ENCODE results near the gene CDADC1.

CDADC1 gene

DNA sequence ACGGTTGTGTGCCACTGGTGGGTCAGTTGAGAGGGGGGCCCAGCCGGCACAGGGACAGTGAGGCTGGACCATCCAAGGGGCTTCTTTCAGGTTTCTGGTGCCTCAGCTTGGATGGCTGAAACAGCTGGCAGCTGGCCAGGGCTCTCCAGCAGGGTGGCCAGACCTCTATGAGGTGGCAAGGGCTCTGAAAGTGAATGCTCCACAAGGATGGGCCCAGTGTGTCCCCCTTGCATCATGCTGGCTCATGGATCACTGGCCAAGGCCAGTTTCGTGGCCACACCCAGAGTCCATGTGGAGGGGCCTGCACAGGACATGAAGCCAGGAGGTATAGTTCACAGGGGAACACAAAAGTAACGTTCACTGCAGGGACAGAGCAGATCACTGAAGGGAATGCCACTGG is 49.6 kb downstream of the CDADC1 start:
- DNase-seq (ENCODE audit: low read depth): no peak
- TF ChIP-seq CTCF (IDR thresholded peaks at IDR 0.05; ENCODE audit: control insufficient read depth, insufficient read depth, low read depth, low read length, missing control alignments): no peak
- H3K4me3 ChIP-seq (ENCODE audit: control insufficient read depth, low read depth, low read length): no peak overlapping the region

- H3K4me3 ChIP-seq (ENCODE audit: control insufficient read depth, low read depth, low read length): no peak overlapping the region
- no peak for DNase-seq (ENCODE audit: low read depth)
- TF ChIP-seq CTCF (IDR thresholded peaks at IDR 0.05; ENCODE audit: control insufficient read depth, insufficient read depth, low read depth, low read length, missing control alignments): no peak
Measured at GRCh38 chr13:49298416-49298815, 50.7 kb downstream of the CDADC1 start.

- DNase-seq (ENCODE audit: low read depth): no peak
- no peak overlapping the region for H3K4me3 ChIP-seq (ENCODE audit: control insufficient read depth, low read depth, low read length)
- TF ChIP-seq CTCF (IDR thresholded peaks at IDR 0.05; ENCODE audit: control insufficient read depth, insufficient read depth, low read depth, low read length, missing control alignments): no peak
Measured at GRCh38 chr13:49298903-49299605, 51.3 kb downstream of the CDADC1 start.

GRCh38 chr13:49300276-49300675 is 52.6 kb downstream of the CDADC1 start:
- H3K4me3 ChIP-seq (ENCODE audit: control insufficient read depth, low read depth, low read length): no peak overlapping the region
- no peak for TF ChIP-seq CTCF (IDR thresholded peaks at IDR 0.05; ENCODE audit: control insufficient read depth, insufficient read depth, low read depth, low read length, missing control alignments)
- no peak for DNase-seq (ENCODE audit: low read depth)

DNA sequence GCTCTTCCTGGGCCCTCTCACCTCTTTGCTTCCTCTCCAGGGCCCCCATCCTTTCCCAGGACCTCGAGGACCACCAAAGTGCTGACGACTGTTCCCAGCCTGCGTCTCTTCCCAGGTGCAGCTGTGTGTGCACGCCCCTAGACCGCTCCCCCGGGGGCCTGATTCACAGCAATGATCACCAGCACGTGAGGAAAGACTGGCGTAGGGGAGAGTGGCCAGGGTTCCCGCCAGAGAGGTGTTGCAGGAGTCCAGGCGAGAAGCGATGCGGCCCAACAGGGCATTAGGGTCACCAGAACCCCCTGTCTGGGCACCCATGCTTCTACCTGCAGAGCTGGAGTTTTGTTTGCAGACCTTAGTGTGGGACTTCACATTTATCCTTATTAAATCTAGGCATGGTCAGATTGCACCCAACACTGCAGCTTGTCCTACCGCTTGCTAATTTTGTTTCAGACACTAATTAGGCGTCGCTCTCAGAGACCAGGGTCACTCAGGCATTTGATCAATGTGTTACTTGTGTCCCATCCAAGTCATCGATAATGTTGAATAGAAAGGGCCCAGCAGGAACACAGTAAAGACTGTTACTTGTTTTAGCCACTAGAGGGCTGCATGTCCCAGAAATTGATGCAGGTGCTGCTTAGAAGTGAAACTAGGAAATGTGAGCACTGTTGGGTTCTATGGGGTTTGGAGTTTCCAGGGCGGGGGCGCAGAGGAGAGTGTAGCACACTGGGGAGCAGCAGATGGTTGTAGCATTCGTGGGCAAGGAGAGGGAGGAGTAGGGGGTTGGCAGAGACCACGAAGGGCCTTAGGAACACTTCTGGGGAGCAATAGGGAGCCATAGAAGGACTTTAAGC is 53.2 kb downstream of the CDADC1 start:
- TF ChIP-seq CTCF (IDR thresholded peaks at IDR 0.05; ENCODE audit: control insufficient read depth, insufficient read depth, low read depth, low read length, missing control alignments): peak; percentile 85
- DNase-seq (ENCODE audit: low read depth): no peak
- H3K4me3 ChIP-seq (ENCODE audit: control insufficient read depth, low read depth, low read length): 0 out of 2 replicates have a peak overlapping the region, but pooled peaks have one; percentile 15

DNA sequence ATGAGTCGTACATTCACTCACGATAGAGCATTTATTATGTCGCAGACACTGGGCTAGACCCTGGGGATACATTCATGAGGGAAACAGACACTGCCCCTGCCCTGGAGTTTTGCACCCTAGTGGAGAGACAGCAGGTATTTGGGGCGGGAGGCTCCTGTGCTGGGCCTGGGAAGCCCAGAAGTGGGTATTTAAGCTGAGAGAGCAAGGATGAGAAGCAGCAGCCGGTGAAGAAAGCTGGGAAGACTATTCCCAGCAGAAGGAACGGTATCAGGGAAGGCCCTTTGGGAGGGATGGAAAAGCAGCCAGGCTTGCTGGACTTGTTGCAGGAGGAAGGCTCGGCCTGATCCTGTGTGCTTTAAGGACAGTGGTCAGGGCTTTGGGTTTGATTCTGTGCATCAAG is 54.5 kb downstream of the CDADC1 start:
- no peak for TF ChIP-seq CTCF (IDR thresholded peaks at IDR 0.05; ENCODE audit: control insufficient read depth, insufficient read depth, low read depth, low read length, missing control alignments)
- no peak for DNase-seq (ENCODE audit: low read depth)
- H3K4me3 ChIP-seq (ENCODE audit: control insufficient read depth, low read depth, low read length): no peak overlapping the region

All from AG09309 (cell line).